Hepatocyte (in vitro differentiated cells): ENCODE measurements around the gene MYBPC1. TPM values are rescaled to one million over a fixed set of nuclear protein-coding genes. Genes with fewer than 3 reads are reported as not detected.
A peak's percentile ranks its signal among the peaks of the same experiment; 100 is the strongest.

Experiments used
- DNase-seq: peaks from one replicate; pipeline ENCODE4 v3.0.0-alpha.2; 2016; ENCODE audit warnings: low spot score
- H2AFZ ChIP-seq: fragments of 200-600 bp; sonication (generic); 2 replicates; pipeline ENCODE4 v1.6.0; 2016; ENCODE audit warnings: antibody characterized with exemption, mild to moderate bottlenecking
- H3K27ac ChIP-seq: fragments of 200-600 bp; sonication (generic); 2 replicates; pipeline ENCODE4 v1.5.1; 2016; ENCODE audit warnings: mild to moderate bottlenecking
- H3K27me3 ChIP-seq: fragments of 200-600 bp; sonication (generic); 2 replicates; pipeline ENCODE4 v1.6.1; 2016
- H3K36me3 ChIP-seq: fragments of 200-600 bp; sonication (generic); replicated peaks from 2 replicates; pipeline ENCODE4 v1.5.1; 2016; ENCODE audit warnings: low read depth; ENCODE audit not compliant: insufficient read depth
- H3K4me1 ChIP-seq: fragments of 200-600 bp; sonication (generic); 2 replicates; pipeline ENCODE4 v1.5.1; 2016; ENCODE audit warnings: mild to moderate bottlenecking, moderate library complexity; ENCODE audit not compliant: insufficient read depth
- H3K4me2 ChIP-seq: fragments of 200-600 bp; sonication (generic); 2 replicates; pipeline ENCODE4 v1.6.0; 2016
- H3K4me3 ChIP-seq: fragments of 200-600 bp; sonication (generic); 2 replicates; pipeline ENCODE4 v1.5.1; 2016; ENCODE audit warnings: mild to moderate bottlenecking
- H3K79me2 ChIP-seq: fragments of 200-600 bp; sonication (generic); 2 replicates; pipeline ENCODE4 v1.6.0; 2017; ENCODE audit warnings: mild to moderate bottlenecking
- H3K9me2 ChIP-seq: fragments of 200-600 bp; sonication (generic); replicated peaks from 2 replicates; pipeline ENCODE4 v1.6.0; 2017; ENCODE audit warnings: mild to moderate bottlenecking; ENCODE audit not compliant: insufficient read depth
- H3K9me3 ChIP-seq: fragments of 200-600 bp; sonication (generic); 2 replicates; pipeline ENCODE4 v1.5.1; 2016; ENCODE audit warnings: low read depth, mild to moderate bottlenecking
- H4K20me1 ChIP-seq: fragments of 200-600 bp; sonication (generic); 2 replicates; pipeline ENCODE4 v1.6.0; 2016; ENCODE audit warnings: mild to moderate bottlenecking; ENCODE audit not compliant: insufficient read depth, poor library complexity, severe bottlenecking
- CTCF ChIP-seq: fragments of 200-600 bp; sonication (generic); IDR thresholded peaks from 2 replicates; pipeline ENCODE4 v1.5.1; 2016; ENCODE audit warnings: antibody characterized with exemption, mild to moderate bottlenecking; ENCODE audit not compliant: poor library complexity
- EZH2 ChIP-seq: fragments of 200-600 bp; sonication (generic); IDR thresholded peaks from 2 replicates; pipeline ENCODE4 v1.6.1; 2016; ENCODE audit warnings: antibody characterized with exemption, mild to moderate bottlenecking, borderline replicate concordance
- EZH2phosphoT487 ChIP-seq: fragments of 200-600 bp; sonication (generic); IDR thresholded peaks from one replicate; pipeline ENCODE4 v1.6.1; 2018; ENCODE audit warnings: antibody characterized with exemption, mild to moderate bottlenecking, low read depth, moderate library complexity; ENCODE audit not compliant: unreplicated experiment, severe bottlenecking
- WGBS: methylation state at CpG from one replicate; pipeline ENCODE4 v1.1.6; 2016; ENCODE audit warnings: low lambda C conversion rate; ENCODE audit errors: missing lambda C conversion rate; 5-methylcytosine and 5-hydroxymethylcytosine counted together
- polyA plus RNA-seq: library from polyadenylated mRNA; unstranded; fragments of >200 nt; fragmentation: Nextera tagmentation; extraction: Ambion mirVana; gene quantifications from 2 replicates; pipeline ENCODE4 v1.2.1, GENCODE V29; 2016
- total RNA-seq: library from RNA; depleted of rRNA; stranded (reverse); fragments of >200 nt; gene quantifications from 2 replicates; pipeline ENCODE4 v1.2.3, GENCODE V29; 2014

Gene MYBPC1
- total and polyA plus RNA-seq, 2 experiments from 2014 or later: 1.7 to 3.4 TPM

DNA sequence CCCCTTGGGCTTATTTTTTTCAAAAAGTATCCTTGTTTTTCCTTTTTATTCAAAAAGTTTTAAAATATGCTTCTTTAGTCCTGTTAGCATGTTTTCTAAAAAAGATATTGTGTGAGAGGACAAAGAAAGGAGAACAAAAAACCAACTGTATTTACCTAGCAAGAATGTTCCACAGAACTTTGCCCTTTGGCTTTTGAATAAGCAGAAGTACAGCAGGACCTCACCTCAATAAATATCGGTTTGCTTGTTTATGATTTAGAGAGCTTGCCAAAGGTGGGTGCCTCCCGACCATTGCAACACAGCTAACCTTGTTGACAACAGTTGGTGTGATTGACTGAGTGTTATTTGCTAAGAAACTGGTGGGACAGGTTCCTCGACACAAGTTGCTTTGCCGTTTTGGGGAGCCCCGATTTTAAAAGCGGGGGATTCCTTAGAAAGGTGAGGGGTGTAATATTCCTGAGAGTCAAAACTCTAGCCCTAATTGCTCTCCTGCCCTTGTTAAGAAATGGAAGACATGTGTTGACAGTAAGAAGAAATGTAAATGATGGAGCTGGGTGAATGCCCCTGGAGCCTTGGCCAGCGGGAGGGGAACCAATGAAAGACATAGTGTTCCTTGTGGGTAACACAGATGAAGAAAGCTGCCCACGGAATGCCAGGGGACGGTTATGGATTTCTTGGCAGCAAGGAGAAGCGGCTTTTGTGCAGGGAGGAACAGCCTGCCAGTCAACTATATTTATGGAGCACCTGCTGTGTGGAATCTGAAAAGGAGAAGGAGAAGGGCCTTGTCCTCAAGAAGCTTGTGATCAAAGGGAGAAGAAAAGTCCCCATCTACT is 13.7 kb downstream of the MYBPC1 start:
- peak overlapping the region; percentile 73 for H3K27ac ChIP-seq
- DNase-seq: peak; percentile 62
- no peak for TF ChIP-seq EZH2phosphoT487
- no peak overlapping the region for H3K4me3 ChIP-seq
- H4K20me1 ChIP-seq: no peaks in the 10 kb centered on the region
- no peaks in the 10 kb centered on the region for H3K79me2 ChIP-seq
- H3K9me2 ChIP-seq: no peaks in the 10 kb centered on the region
- H3K9me3 ChIP-seq: no peaks in the 10 kb centered on the region
- no peaks in the 10 kb centered on the region for H3K36me3 ChIP-seq
- no peak overlapping the region for H2AFZ ChIP-seq
- WGBS: 56% methylated on average over 10 of the region's 10 CpGs
- H3K27me3 ChIP-seq: no peaks in the 10 kb centered on the region
- peak overlapping the region; percentile 54 for H3K4me2 ChIP-seq
- H3K4me1 ChIP-seq: peaks cover 26% of the 10 kb centered on the region

GRCh38 chr12:101609198-101609597 is 14.4 kb downstream of the MYBPC1 start:
- Histone ChIP-seq H4K20me1 (no peaks in the 10 kb centered on the region), H3K9me3 (no peaks in the 10 kb centered on the region), H3K9me2 (no peaks in the 10 kb centered on the region), H2AFZ (no peak overlapping the region), H3K79me2 (no peaks in the 10 kb centered on the region), H3K4me2 (peak overlapping the region; percentile 54), H3K36me3 (no peaks in the 10 kb centered on the region), H3K27ac (peak overlapping the region; percentile 70), H3K4me1 (peaks cover 22% of the 10 kb centered on the region), H3K4me3 (no peak overlapping the region), H3K27me3 (no peaks in the 10 kb centered on the region)
- no peak for TF ChIP-seq EZH2phosphoT487
- TF ChIP-seq EZH2: no peak
- WGBS: 82% methylated on average over 4 of the region's 4 CpGs
- no peak for DNase-seq

DNA sequence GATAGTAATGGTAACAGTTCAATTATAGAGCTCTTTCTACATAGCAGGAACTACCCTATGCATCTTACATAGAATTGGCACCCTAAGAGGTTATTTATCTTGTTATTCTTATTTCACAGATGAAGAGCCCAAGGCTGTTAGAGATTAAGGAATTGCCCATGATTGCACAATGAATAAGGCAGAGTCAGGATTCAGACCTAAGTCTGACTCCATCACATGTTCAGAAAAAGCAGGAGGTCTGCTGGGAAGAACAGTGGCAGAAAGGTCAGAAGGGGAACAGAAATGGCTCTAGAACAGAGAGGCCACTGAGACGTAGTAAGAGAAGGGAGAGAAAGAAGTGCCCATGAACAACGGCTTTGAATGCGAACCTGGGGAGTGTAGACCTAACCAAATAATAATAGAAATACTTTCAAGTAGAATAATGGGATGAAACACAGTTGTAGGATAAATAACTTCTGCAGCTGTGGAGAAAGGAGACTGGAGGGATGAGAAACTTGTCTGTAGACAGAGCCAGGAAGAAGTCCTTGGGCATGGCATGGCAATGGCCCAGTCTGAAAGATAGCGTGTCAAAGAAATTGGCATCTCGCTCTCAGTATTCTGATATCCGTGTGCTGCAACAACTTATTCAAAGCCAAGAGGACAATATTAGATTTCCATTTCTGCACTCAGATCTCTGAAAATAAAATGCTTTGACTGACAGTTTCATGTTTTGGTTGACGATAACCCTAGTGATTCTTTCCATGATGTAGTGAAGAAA is 17.6 kb downstream of the MYBPC1 start:
- no peaks in the 10 kb centered on the region for H3K79me2 ChIP-seq
- no peak overlapping the region for H3K4me3 ChIP-seq
- H3K4me1 ChIP-seq: peaks cover 24% of the 10 kb centered on the region
- H3K27me3 ChIP-seq: no peaks in the 10 kb centered on the region
- 78% methylated on average over 7 of the region's 7 CpGs for WGBS
- TF ChIP-seq EZH2 (no peak), CTCF (no peak), EZH2phosphoT487 (no peak)
- no peaks in the 10 kb centered on the region for H3K36me3 ChIP-seq
- DNase-seq: no peak
- no peaks in the 10 kb centered on the region for H3K9me3 ChIP-seq
- H4K20me1 ChIP-seq: no peaks in the 10 kb centered on the region
- H3K27ac ChIP-seq: no peak overlapping the region
- H3K9me2 ChIP-seq: no peaks in the 10 kb centered on the region
- H3K4me2 ChIP-seq: no peak overlapping the region
- no peak overlapping the region for H2AFZ ChIP-seq

- no peaks in the 10 kb centered on the region for H3K9me3 ChIP-seq
- H3K27ac ChIP-seq: peak overlapping the region; percentile 75
- peak; percentile 27 for DNase-seq
- H3K4me1 ChIP-seq: peaks cover 30% of the 10 kb centered on the region
- peak overlapping the region; percentile 51 for H3K4me2 ChIP-seq
- H3K79me2 ChIP-seq: no peaks in the 10 kb centered on the region
- no peaks in the 10 kb centered on the region for H3K27me3 ChIP-seq
- 43% methylated on average over 4 of the region's 4 CpGs for WGBS
- H3K36me3 ChIP-seq: no peaks in the 10 kb centered on the region
- TF ChIP-seq CTCF (no peak), EZH2 (no peak), EZH2phosphoT487 (no peak)
- H3K9me2 ChIP-seq: no peaks in the 10 kb centered on the region
- no peaks in the 10 kb centered on the region for H4K20me1 ChIP-seq
- H2AFZ ChIP-seq: no peak overlapping the region
- H3K4me3 ChIP-seq: no peak overlapping the region
Measured at GRCh38 chr12:101616027-101616494, 21.3 kb downstream of the MYBPC1 start.
